GM18858 (cell line): ENCODE measurements around the gene KMO.

Experiments used
- ATAC-seq: cut with Tn5 transposase; IDR thresholded peaks from one replicate; pipeline ENCODE4 v1.9.1; 2021; ENCODE audit not compliant: unreplicated experiment

The KMO gene

DNA sequence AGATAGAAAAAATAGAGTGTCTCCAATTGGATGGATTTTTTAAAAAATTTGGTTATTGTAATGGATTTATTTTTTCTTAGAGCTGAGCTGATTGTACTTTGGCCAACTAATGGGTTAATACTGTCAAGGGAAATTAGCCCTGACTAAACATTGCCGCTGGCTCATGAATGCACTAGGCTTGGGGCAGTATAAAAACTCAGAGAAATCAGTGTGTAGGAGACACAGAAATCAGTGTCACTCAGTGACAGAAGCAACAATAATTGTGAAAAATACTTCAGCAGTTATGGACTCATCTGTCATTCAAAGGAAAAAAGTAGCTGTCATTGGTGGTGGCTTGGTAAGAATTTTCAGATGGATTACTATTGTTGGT lies at the start of gene KMO:
Gene KMO (plus strand): TSS at position 217 of the 370 bp plus-strand sequence. CDS start 67 bp downstream, at position 284.
- peak; percentile 22 for ATAC-seq

GRCh38 chr1:241482761-241483250 lies 49.4 kb upstream of the KMO start:
- no peak for ATAC-seq

DNA sequence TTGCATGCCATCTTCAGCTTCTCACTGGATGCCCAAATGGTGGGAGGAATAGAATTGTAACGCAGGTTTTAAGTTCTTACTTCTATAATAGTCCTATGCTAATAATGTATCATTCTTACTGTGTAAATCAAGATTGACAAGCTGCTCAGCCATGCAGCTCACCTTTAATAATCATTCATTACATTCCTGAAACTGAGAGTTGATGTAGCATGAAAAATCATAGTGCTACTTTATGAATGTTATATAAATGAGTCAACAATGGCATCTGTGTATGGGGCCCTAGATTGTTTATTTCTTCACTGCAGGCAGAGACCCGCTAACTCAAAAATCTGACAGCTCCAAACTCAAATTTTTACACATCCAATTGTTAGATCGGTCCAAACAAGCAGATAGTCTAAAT lies 47.0 kb upstream of the KMO start:
- ATAC-seq, result peak; percentile 77

GRCh38 chr1:241485554-241485992 lies 46.6 kb upstream of the KMO start:
- peak; percentile 42 for ATAC-seq

GRCh38 chr1:241488739-241489138 lies 43.4 kb upstream of the KMO start:
- ATAC-seq, result no peak

- ATAC-seq, result no peak
These were observed 36.4 kb upstream of the KMO start for GRCh38 chr1:241495741-241496140.

DNA sequence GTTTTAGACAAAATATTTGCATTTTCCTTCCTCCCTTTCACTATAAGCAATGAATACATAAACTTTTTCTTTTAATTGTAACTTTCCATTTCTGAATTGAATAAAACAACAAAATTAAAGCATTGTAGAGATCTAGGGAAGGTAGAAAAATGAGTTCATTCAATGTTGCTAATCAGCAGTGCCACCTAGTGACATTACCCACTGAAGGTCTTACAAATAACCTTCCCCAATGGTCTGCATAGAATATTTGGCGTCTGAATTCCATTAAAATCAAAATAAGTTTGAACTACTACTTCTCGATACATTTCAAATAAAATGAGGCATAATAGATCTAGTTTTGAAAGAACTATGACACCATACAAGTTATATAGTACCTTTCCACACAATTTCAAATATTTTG lies 32.3 kb upstream of the KMO start:
- ATAC-seq, result no peak

GRCh38 chr1:241503444-241503843 lies 28.7 kb upstream of the KMO start:
- ATAC-seq, result no peak

DNA sequence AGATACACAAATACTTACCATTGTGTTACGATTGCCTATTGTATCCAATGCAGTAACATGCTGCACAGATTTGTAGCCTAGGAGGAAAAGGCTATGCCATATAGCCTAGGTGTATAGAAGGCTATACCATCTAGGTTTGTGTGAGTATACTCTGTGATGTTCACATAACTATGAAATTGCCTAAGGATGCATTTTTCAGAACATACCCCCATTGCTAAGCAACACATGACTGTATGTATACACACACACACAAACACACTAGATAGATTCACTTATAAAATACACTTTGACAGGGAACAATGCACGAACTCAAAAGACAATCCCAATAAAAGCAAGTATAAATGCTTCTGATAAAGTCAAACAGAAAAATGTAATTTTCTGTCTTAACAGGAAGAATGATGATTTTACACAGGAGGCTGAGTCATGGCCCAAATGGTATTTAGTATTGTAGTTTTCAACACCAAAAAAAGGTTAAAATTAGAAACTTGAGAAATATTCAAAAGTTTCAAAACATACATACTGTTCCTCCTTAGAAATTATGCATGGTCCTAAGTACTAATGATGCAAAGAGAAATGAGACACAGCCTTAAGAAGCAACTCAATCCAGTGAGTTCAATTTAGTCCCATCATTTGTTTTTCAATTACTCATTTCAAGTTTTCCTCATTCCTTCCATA lies 24.9 kb upstream of the KMO start:
- ATAC-seq, result no peak

GRCh38 chr1:241513378-241513777 lies 18.8 kb upstream of the KMO start:
- ATAC-seq, result no peak

GRCh38 chr1:241518476-241519307 lies 13.5 kb upstream of the KMO start:
- ATAC-seq, result peak; percentile 13

DNA sequence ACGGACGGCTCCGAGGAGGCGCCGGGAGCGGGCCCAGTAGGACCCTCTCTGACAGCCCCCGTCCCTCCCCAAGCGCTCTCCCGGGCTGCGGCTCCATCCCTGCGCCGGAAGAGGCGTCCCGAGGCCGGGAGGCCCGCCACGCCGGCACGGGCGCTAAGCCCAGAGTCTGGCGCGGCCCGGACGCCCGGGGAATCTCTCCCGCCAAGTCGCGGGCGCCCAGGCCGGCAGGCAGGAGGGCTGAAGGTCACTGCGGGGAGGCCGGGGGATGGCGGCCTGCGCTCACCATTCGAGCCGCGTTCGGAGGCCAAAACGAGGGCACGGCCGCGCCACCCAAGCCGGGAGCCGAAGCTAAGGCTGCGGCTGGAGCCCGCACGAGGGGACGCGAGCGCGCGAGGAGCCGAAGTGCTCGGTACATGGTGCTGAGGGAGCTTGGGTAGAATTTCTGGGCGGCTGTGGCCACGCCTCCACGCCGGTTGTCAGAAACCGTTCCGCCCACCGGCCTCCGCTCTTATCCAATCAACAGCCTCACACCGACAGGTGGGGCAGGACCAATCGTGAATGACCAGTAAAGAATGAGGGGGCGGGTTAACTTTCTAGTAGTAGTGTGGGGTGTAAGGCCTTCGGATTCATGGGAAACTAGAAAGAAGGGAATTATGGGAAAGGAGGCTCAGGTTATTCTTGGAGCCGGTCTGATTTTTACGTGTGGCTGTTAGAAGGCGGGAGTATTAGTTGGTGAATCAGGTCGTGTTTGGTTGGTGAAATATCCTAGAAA lies 12.7 kb upstream of the KMO start, which contains the start of gene FH:
Gene FH (minus strand): TSS at position 448 of the 772 bp plus-strand sequence. CDS start 33 bp downstream, at position 415.
- peak; percentile 92 for ATAC-seq

DNA sequence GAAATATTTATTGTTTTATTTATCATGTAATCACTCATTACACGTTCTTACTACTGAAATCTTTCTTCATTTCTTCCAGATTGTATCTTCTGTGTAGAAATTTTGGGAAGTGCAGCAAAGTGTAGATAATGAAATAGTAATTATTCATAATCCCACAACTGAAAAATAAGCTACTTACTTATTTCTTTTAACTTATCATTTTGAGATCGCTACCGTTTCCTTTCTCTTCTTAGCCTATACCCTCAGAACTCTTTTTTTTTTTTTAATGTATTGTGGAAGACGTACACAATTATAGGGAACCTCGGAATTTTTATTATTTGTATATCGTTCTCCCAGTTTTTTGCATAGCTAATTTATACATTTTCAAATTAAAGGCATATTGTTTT lies 12.1 kb upstream of the KMO start:
- no peak for ATAC-seq

- ATAC-seq, result no peak
These were observed 10.5 kb upstream of the KMO start for GRCh38 chr1:241521718-241522117.

- ATAC-seq, result no peak
These were observed 7.2 kb upstream of the KMO start for GRCh38 chr1:241525026-241525425.

GRCh38 chr1:241527146-241527545 lies 5.0 kb upstream of the KMO start:
- no peak for ATAC-seq

DNA sequence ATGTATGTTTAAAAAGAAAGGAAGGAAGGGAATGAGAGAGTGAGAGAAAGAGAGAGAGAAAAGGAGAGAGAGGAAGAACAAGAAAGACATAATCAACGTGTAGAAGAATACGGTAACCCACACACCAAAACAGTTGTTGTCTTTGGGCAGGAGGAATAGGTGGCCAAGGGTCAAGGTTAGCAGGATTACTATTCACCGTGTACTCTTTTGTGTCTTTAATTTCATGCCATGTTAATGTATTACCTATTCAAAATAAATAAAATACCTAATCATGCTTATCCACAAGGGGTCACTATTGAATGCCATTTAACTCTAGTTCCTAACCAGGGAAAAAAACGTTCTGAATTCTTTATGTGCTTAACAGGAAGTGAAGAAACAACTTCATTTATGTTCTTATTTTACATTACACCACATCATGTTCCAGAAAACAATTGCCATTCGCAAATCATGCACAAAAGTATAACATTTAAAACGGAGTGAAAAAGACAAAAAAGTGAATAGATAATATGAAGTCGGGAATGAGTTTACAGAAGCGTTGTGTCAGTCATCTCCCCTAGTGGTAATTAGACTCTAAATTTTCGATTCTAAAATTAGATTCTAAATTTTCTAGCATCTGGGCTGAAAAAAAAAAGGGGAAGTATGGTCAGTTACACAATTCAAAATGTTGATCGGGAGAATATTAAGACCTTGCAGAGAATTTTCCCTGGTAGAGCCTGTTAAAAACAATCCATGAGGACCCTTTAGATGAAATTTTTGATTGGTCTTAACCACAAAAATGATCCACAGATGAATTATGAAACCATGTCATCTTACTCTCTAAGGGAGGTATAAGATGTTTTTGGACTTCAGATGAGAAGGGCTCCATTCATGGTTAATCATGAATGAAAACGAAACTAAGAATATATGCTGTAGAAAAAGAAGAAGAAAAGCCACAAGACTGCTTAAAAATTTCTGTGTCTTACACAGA lies 700 bp upstream of the KMO start:
- ATAC-seq, result peak; percentile 52

GRCh38 chr1:241532864-241533263 lies 686 bp downstream of the KMO start:
- peak; percentile 46 for ATAC-seq

- peak; percentile 30 for ATAC-seq
These were observed 1.3 kb downstream of the KMO start for GRCh38 chr1:241533326-241534115.
